ENCODE measurements around the gene UGT1A9. TPM values are rescaled to one million over a fixed set of nuclear protein-coding genes. Genes with fewer than 3 reads are reported as not detected.

UGT1A9 gene
- polyA plus RNA-seq, 1 donor from 2014 or later = not detected

GRCh38 chr2:233821709-233822100 lies 150.0 kb downstream of the UGT1A9 start:
- Histone ChIP-seq H3K36me3 (ENCODE audit: insufficient read depth, low read length) (no peaks in the 10 kb centered on the region), H3K4me2 (ENCODE audit: low read length) (no peak overlapping the region), H4K20me1 (ENCODE audit: insufficient read depth) (no peaks in the 10 kb centered on the region), H3K79me2 (replicated peaks; ENCODE audit: insufficient read depth, low read length) (no peaks in the 10 kb centered on the region), H3K9me3 (ENCODE audit: low read length) (no peaks in the 10 kb centered on the region), H3F3A (ENCODE audit: insufficient read depth, low read length, poor library complexity, severe bottlenecking) (no peaks in the 10 kb centered on the region), H2AFZ (ENCODE audit: low read depth, low read length) (no peak overlapping the region), H3K4me3 (ENCODE audit: low read length) (no peak overlapping the region), H3K9ac (ENCODE audit: low read length) (no peak overlapping the region), H3K27me3 (ENCODE audit: insufficient read depth, low read depth, low read length) (no peaks in the 10 kb centered on the region), H3K9me2 (ENCODE audit: insufficient read depth, low read length) (no peaks in the 10 kb centered on the region), H3K27ac (ENCODE audit: low read length) (no peak overlapping the region)
- TF ChIP-seq RAD21 (conservative IDR thresholded peaks at IDR 0.05) = no peak
- TF ChIP-seq EP300 (conservative IDR thresholded peaks at IDR 0.05; ENCODE audit: poor library complexity, severe bottlenecking) = no peak
- no peak for TF ChIP-seq EZH2 (IDR thresholded peaks at IDR 0.05; ENCODE audit: borderline replicate concordance, insufficient read depth, low read length, poor library complexity, severe bottlenecking)
- TF ChIP-seq TAF1 (IDR thresholded peaks at IDR 0.05; ENCODE audit: low read depth) = no peak
- TF ChIP-seq SMC3 (conservative IDR thresholded peaks at IDR 0.05; ENCODE audit: poor library complexity) = no peak
- no peak for TF ChIP-seq REST (IDR thresholded peaks at IDR 0.05; ENCODE audit: borderline replicate concordance)
- TF ChIP-seq POLR2AphosphoS5 (IDR thresholded peaks at IDR 0.05) = no peak
- TF ChIP-seq MXI1 (conservative IDR thresholded peaks at IDR 0.05; ENCODE audit: poor library complexity, severe bottlenecking) = no peak
- no peak for TF ChIP-seq CTCF (IDR thresholded peaks at IDR 0.05; ENCODE audit: poor library complexity, severe bottlenecking)

GRCh38 chr2:233822101-233822771 lies 150.5 kb downstream of the UGT1A9 start:
- Histone ChIP-seq H3F3A (ENCODE audit: insufficient read depth, low read length, poor library complexity, severe bottlenecking) (no peaks in the 10 kb centered on the region), H3K9ac (ENCODE audit: low read length) (no peak overlapping the region), H3K4me2 (ENCODE audit: low read length) (no peak overlapping the region), H3K4me3 (ENCODE audit: low read length) (no peak overlapping the region), H3K27me3 (ENCODE audit: insufficient read depth, low read depth, low read length) (no peaks in the 10 kb centered on the region), H3K9me3 (ENCODE audit: low read length) (no peaks in the 10 kb centered on the region), H3K27ac (ENCODE audit: low read length) (no peak overlapping the region), H3K36me3 (ENCODE audit: insufficient read depth, low read length) (no peaks in the 10 kb centered on the region), H4K20me1 (ENCODE audit: insufficient read depth) (no peaks in the 10 kb centered on the region), H3K79me2 (replicated peaks; ENCODE audit: insufficient read depth, low read length) (no peaks in the 10 kb centered on the region), H2AFZ (ENCODE audit: low read depth, low read length) (no peak overlapping the region), H3K9me2 (ENCODE audit: insufficient read depth, low read length) (no peaks in the 10 kb centered on the region)
- TF ChIP-seq SMC3 (conservative IDR thresholded peaks at IDR 0.05; ENCODE audit: poor library complexity) = no peak
- TF ChIP-seq TAF1 (IDR thresholded peaks at IDR 0.05; ENCODE audit: low read depth) = no peak
- no peak for TF ChIP-seq CTCF (IDR thresholded peaks at IDR 0.05; ENCODE audit: poor library complexity, severe bottlenecking)
- no peak for TF ChIP-seq REST (IDR thresholded peaks at IDR 0.05; ENCODE audit: borderline replicate concordance)
- TF ChIP-seq MXI1 (conservative IDR thresholded peaks at IDR 0.05; ENCODE audit: poor library complexity, severe bottlenecking) = no peak
- no peak for TF ChIP-seq RAD21 (conservative IDR thresholded peaks at IDR 0.05)
- no peak for TF ChIP-seq EP300 (conservative IDR thresholded peaks at IDR 0.05; ENCODE audit: poor library complexity, severe bottlenecking)
- TF ChIP-seq EZH2 (IDR thresholded peaks at IDR 0.05; ENCODE audit: borderline replicate concordance, insufficient read depth, low read length, poor library complexity, severe bottlenecking) = no peak
- no peak for TF ChIP-seq POLR2AphosphoS5 (IDR thresholded peaks at IDR 0.05)

All from neural cell (in vitro differentiated cells).